SK-N-SH treated with all-trans-retinoic acid at 6 μM for 48 hours (cell line): ENCODE results near the gene CNGA3.
"Not testable (repeated sequence)": the region's sequence is repeated elsewhere in the genome, so short reads cannot be mapped to it uniquely, and the experiment has no call there.

Source experiments
- ATAC-seq: fragments of 200-7000 bp; cut with Tn5 transposase; 3 replicates; pipeline ENCODE4 v1.9.1; 2020; ENCODE audit warnings: mild to moderate bottlenecking, moderate library complexity
- ARNTL ChIP-seq: fragments of 450-650 bp; formaldehyde crosslinking; IDR thresholded peaks from 2 replicates; pipeline ENCODE4 v1.5.0; 2020; ENCODE audit warnings: low read depth, mild to moderate bottlenecking, moderate library complexity, borderline replicate concordance
- BACH2 ChIP-seq: fragments of 250-450 bp; sonication (Bioruptor Pico); IDR thresholded peaks from 2 replicates; pipeline ENCODE4 v1.9.0; 2021; ENCODE audit warnings: mild to moderate bottlenecking, borderline replicate concordance
- CSDC2 ChIP-seq: fragments of 250-450 bp; sonication (Bioruptor Pico); IDR thresholded peaks from 2 replicates; pipeline ENCODE4 v1.5.0; 2020; ENCODE audit warnings: mild to moderate bottlenecking, moderate library complexity
- GLIS3 ChIP-seq: fragments of 250-450 bp; sonication (Bioruptor Pico); IDR thresholded peaks from 2 replicates; pipeline ENCODE4 v1.5.0; 2020; ENCODE audit warnings: mild to moderate bottlenecking, moderate library complexity
- ISL1 ChIP-seq: fragments of 250-450 bp; sonication (Bioruptor Pico); IDR thresholded peaks from 2 replicates; pipeline ENCODE4 v2.1.2; 2022; ENCODE audit warnings: mild to moderate bottlenecking, moderate library complexity
- OSR1 ChIP-seq: fragments of 250-450 bp; sonication (Bioruptor Pico); IDR thresholded peaks from 2 replicates; pipeline ENCODE4 v1.8.0; 2022; ENCODE audit warnings: moderate library complexity, mild to moderate bottlenecking, inconsistent platforms
- PPARA ChIP-seq: fragments of 250-450 bp; sonication (Bioruptor Pico); IDR thresholded peaks from 2 replicates; pipeline ENCODE4 v1.5.0; 2020; ENCODE audit warnings: mild to moderate bottlenecking, borderline replicate concordance
- RARB ChIP-seq: fragments of 250-450 bp; sonication (Bioruptor Pico); IDR thresholded peaks from 2 replicates; pipeline ENCODE4 v1.8.0; 2021; ENCODE audit warnings: mild to moderate bottlenecking, moderate library complexity
- SNAI2 ChIP-seq: fragments of 250-450 bp; sonication (Bioruptor Pico); IDR thresholded peaks from 2 replicates; pipeline ENCODE4 v1.5.0; 2020; ENCODE audit warnings: mild to moderate bottlenecking, moderate library complexity
- TCF4 ChIP-seq: fragments of 250-450 bp; sonication (Bioruptor Pico); IDR thresholded peaks from 2 replicates; pipeline ENCODE4 v1.8.0; 2021; ENCODE audit warnings: mild to moderate bottlenecking, moderate library complexity, borderline replicate concordance
- TOX ChIP-seq: fragments of 250-450 bp; sonication (Bioruptor Pico); IDR thresholded peaks from 2 replicates; pipeline ENCODE4 v1.8.0; 2021; ENCODE audit warnings: mild to moderate bottlenecking, moderate library complexity, borderline replicate concordance
- ZC3H10 ChIP-seq: fragments of 250-450 bp; sonication (Bioruptor Pico); IDR thresholded peaks from 2 replicates; pipeline ENCODE4 v1.5.1; 2021; ENCODE audit warnings: mild to moderate bottlenecking, moderate library complexity
- ZFP3 ChIP-seq: fragments of 250-450 bp; sonication (Bioruptor Pico); IDR thresholded peaks from 2 replicates; pipeline ENCODE4 v1.5.0; 2020; ENCODE audit warnings: mild to moderate bottlenecking, moderate library complexity
- ZFP30 ChIP-seq: fragments of 450-650 bp; formaldehyde crosslinking; IDR thresholded peaks from 2 replicates; pipeline ENCODE4 v1.5.0; 2022; ENCODE audit warnings: mild to moderate bottlenecking, moderate library complexity
- ZNF565 ChIP-seq: fragments of 450-650 bp; formaldehyde crosslinking; conservative IDR thresholded peaks from 2 replicates; pipeline ENCODE4 v1.5.0; 2020; ENCODE audit warnings: low read depth, mild to moderate bottlenecking, moderate library complexity
- ZNF70 ChIP-seq: fragments of 450-650 bp; formaldehyde crosslinking; IDR thresholded peaks from 2 replicates; pipeline ENCODE4 v1.5.0; 2020; ENCODE audit warnings: mild to moderate bottlenecking, moderate library complexity
- ZNF8 ChIP-seq: fragments of 450-650 bp; formaldehyde crosslinking; IDR thresholded peaks from 2 replicates; pipeline ENCODE4 v1.5.0; 2020; ENCODE audit warnings: mild to moderate bottlenecking, moderate library complexity
- TF ChIP-seq, protein P1 (sequence below): fragments of 250-450 bp; sonication (Bioruptor Pico); IDR thresholded peaks from 2 replicates; pipeline ENCODE4 v1.8.0; 2021; ENCODE audit warnings: low read depth, mild to moderate bottlenecking, moderate library complexity, borderline replicate concordance
- TF ChIP-seq, protein P2 (sequence below): fragments of 250-450 bp; sonication (Bioruptor Pico); IDR thresholded peaks from 2 replicates; pipeline ENCODE4 v1.5.1; 2021; ENCODE audit warnings: mild to moderate bottlenecking, moderate library complexity
- TF ChIP-seq, protein P3 (sequence below): fragments of 250-450 bp; sonication (Bioruptor Pico); IDR thresholded peaks from 2 replicates; pipeline ENCODE4 v1.5.0; 2020; ENCODE audit warnings: mild to moderate bottlenecking, moderate library complexity
- TF ChIP-seq, protein P4 (sequence below): fragments of 250-450 bp; sonication (Bioruptor Pico); IDR thresholded peaks from 2 replicates; pipeline ENCODE4 v1.5.1; 2020; ENCODE audit warnings: low read depth, mild to moderate bottlenecking, moderate library complexity

Gene CNGA3

DNA sequence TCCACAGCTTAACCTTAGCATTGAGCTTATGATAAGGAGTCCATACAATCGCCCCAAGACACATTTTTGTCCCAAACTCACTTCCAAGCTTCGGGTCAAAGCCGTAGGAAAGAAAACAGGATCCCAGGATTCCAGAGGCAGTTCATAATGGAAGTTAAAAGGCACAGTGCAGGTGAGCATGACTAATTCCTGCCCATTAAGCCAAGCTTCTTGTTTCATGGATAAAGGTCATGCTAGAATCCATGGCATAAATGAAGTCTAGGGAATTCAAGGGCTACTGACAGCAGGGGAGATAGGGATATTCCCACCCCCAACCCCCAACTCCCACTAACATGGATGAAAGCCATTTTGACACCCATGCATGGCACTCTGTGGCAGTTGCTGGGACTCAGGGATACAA lies 88.2 kb downstream of the CNGA3 start:
- TF ChIP-seq BACH2 (no peak), CSDC2 (CRISPR knock-in tag) (no peak), ISL1 (CRISPR knock-in tag) (no peak)
- ATAC-seq: no peak

DNA sequence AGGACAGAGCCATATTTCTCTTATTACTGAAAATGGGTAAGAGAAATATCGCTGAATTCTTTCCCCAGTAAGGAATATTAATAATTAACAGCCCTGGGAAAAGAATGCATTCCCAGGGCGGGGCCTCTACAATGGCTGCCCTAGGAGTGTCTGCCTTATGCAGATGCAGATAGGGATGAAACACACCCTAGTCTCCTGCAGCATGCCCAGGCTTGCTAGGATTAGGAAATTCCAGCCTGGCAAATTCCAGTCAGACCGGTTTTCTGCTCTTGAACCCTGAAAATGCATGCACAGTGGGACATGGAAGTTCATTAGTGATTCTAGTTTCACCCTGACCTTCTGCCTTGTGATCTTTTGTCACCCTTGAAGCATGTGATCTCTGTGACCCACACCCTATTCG lies 89.4 kb downstream of the CNGA3 start:
- not testable (repeated sequence) for ATAC-seq

DNA sequence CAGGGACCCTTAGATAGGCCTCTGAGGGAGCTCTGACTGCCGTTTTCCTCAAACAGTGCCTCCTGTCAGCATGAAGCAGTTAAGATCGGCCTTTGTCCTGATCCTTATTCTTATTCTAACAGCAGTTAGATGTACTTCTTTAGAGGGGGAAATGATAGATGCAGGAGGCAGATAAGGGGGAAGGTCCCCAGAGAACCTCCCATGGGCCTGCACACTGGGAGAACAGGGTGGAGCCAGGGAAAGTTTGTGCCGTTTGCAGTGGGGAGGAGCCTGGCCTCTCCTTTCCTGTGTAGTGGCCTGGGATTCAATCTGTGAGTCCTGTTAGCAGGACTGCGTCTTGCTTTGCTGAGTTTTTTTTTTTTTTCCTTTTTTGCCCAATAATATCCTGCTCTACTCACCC lies 90.5 kb downstream of the CNGA3 start:
- TF ChIP-seq TCF4 (CRISPR knock-in tag) (no peak), RARB (CRISPR knock-in tag) (no peak), ZNF70 (CRISPR knock-in tag) (no peak), ZNF8 (CRISPR knock-in tag) (no peak), ISL1 (CRISPR knock-in tag) (no peak), TOX (CRISPR knock-in tag) (no peak), ZFP3 (CRISPR knock-in tag) (no peak), OSR1 (CRISPR knock-in tag) (no peak), PPARA (no peak), ARNTL (CRISPR knock-in tag) (no peak), BACH2 (no peak), SNAI2 (CRISPR knock-in tag) (no peak), ZFP30 (no peak), GLIS3 (CRISPR knock-in tag) (no peak), ZNF565 (CRISPR knock-in tag) (no peak), ZC3H10 (CRISPR knock-in tag) (no peak)
- TF ChIP-seq, protein P1, sequence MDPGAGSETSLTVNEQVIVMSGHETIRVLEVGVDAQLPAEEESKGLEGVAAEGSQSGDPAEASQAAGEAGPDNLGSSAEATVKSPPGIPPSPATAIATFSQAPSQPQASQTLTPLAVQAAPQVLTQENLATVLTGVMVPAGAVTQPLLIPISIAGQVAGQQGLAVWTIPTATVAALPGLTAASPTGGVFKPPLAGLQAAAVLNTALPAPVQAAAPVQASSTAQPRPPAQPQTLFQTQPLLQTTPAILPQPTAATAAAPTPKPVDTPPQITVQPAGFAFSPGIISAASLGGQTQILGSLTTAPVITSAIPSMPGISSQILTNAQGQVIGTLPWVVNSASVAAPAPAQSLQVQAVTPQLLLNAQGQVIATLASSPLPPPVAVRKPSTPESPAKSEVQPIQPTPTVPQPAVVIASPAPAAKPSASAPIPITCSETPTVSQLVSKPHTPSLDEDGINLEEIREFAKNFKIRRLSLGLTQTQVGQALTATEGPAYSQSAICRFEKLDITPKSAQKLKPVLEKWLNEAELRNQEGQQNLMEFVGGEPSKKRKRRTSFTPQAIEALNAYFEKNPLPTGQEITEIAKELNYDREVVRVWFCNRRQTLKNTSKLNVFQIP (CRISPR knock-in tag): no peak
- TF ChIP-seq, protein P2, sequence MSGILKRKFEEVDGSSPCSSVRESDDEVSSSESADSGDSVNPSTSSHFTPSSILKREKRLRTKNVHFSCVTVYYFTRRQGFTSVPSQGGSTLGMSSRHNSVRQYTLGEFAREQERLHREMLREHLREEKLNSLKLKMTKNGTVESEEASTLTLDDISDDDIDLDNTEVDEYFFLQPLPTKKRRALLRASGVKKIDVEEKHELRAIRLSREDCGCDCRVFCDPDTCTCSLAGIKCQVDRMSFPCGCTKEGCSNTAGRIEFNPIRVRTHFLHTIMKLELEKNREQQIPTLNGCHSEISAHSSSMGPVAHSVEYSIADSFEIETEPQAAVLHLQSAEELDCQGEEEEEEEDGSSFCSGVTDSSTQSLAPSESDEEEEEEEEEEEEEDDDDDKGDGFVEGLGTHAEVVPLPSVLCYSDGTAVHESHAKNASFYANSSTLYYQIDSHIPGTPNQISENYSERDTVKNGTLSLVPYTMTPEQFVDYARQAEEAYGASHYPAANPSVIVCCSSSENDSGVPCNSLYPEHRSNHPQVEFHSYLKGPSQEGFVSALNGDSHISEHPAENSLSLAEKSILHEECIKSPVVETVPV (CRISPR knock-in tag): no peak
- TF ChIP-seq, protein P3, sequence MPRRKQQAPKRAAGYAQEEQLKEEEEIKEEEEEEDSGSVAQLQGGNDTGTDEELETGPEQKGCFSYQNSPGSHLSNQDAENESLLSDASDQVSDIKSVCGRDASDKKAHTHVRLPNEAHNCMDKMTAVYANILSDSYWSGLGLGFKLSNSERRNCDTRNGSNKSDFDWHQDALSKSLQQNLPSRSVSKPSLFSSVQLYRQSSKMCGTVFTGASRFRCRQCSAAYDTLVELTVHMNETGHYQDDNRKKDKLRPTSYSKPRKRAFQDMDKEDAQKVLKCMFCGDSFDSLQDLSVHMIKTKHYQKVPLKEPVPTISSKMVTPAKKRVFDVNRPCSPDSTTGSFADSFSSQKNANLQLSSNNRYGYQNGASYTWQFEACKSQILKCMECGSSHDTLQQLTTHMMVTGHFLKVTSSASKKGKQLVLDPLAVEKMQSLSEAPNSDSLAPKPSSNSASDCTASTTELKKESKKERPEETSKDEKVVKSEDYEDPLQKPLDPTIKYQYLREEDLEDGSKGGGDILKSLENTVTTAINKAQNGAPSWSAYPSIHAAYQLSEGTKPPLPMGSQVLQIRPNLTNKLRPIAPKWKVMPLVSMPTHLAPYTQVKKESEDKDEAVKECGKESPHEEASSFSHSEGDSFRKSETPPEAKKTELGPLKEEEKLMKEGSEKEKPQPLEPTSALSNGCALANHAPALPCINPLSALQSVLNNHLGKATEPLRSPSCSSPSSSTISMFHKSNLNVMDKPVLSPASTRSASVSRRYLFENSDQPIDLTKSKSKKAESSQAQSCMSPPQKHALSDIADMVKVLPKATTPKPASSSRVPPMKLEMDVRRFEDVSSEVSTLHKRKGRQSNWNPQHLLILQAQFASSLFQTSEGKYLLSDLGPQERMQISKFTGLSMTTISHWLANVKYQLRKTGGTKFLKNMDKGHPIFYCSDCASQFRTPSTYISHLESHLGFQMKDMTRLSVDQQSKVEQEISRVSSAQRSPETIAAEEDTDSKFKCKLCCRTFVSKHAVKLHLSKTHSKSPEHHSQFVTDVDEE (CRISPR knock-in tag): no peak
- no peak for ATAC-seq

DNA sequence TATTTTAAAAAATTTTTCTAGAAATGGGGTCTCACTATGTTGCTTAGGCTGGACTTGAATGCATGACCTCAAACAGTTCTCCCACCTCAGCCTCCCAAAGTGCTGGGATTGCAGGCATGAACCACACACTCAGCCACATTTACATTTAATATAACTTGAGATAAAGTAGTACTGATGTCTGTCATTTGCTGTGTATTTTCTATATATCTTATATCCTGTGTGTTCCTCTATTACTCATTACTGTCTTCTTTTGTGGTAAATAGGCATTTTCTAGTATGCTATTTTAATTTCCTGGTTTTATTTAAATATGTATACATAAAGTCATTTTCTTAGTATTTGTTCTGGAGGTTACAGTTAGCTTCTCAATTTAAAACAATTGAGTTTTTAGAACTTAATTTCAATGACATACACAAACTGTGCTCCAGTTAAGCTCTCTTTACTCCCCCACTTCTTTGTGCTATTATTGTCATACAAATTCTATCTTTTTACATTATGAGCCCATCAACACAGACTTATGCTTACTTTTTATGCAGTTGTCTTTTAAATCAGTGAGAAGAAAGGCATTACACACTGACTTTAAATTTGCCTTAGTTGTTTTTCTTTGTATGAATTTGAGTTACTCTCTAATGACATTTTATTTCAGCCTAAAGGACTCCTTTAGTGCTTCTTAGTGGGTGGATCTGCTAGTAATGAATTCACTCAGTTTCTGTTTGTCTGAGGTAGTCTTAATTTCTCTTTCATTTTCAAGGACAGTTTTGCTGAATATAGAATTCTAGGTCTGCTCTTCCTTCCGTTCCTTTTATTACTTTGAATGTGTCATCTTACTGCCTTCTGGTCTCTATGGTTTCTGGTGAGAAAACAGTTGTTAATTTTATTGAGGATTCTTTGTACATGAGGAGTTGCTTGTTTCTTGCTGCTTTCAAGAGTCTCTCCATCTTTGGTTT lies 92.2 kb downstream of the CNGA3 start:
- no peak for ATAC-seq
- no peak for TF ChIP-seq OSR1 (CRISPR knock-in tag)
- TF ChIP-seq ISL1 (CRISPR knock-in tag): no peak
- TF ChIP-seq ZNF70 (CRISPR knock-in tag): no peak
- TF ChIP-seq, protein P4, sequence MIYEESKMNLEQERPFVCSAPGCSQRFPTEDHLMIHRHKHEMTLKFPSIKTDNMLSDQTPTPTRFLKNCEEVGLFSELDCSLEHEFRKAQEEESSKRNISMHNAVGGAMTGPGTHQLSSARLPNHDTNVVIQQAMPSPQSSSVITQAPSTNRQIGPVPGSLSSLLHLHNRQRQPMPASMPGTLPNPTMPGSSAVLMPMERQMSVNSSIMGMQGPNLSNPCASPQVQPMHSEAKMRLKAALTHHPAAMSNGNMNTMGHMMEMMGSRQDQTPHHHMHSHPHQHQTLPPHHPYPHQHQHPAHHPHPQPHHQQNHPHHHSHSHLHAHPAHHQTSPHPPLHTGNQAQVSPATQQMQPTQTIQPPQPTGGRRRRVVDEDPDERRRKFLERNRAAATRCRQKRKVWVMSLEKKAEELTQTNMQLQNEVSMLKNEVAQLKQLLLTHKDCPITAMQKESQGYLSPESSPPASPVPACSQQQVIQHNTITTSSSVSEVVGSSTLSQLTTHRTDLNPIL (CRISPR knock-in tag): no peak
- TF ChIP-seq GLIS3 (CRISPR knock-in tag): no peak
- no peak for TF ChIP-seq PPARA
- TF ChIP-seq ZNF8 (CRISPR knock-in tag): no peak
- TF ChIP-seq CSDC2 (CRISPR knock-in tag): no peak
- no peak for TF ChIP-seq TCF4 (CRISPR knock-in tag)
- TF ChIP-seq ZNF565 (CRISPR knock-in tag): no peak
- TF ChIP-seq ZC3H10 (CRISPR knock-in tag): no peak
